ENCODE results near the gene DUSP28. TPM values are rescaled to one million over a fixed set of nuclear protein-coding genes. Genes with fewer than 3 reads are reported as not detected.

DUSP28 gene
- total RNA-seq, 1 donor from 2014 or later = 2.8 TPM

- peaks cover 13% of the 10 kb centered on the region for H3K27me3 Mint-ChIP-seq (ENCODE audit: unreplicated experiment)
- H3K9me3 Mint-ChIP-seq (ENCODE audit: unreplicated experiment) = peaks cover 30% of the 10 kb centered on the region
- H3K36me3 Mint-ChIP-seq (ENCODE audit: unreplicated experiment) = peaks cover 6% of the 10 kb centered on the region
- TF ChIP-seq CTCF (IDR thresholded peaks at IDR 0.05; ENCODE audit: partially characterized antibody, unreplicated experiment) = no peak
- peak overlapping the region; percentile 33 for H3K27ac Mint-ChIP-seq (ENCODE audit: unreplicated experiment)
- DNase-seq = peak; percentile 47
- peak overlapping the region; percentile 84 for H3K4me3 Mint-ChIP-seq (ENCODE audit: unreplicated experiment)
- H3K4me1 Mint-ChIP-seq (ENCODE audit: low read depth, unreplicated experiment) = peaks cover 26% of the 10 kb centered on the region
Measured at GRCh38 chr2:240586919-240587800, 27.0 kb downstream of the DUSP28 start.

DNA sequence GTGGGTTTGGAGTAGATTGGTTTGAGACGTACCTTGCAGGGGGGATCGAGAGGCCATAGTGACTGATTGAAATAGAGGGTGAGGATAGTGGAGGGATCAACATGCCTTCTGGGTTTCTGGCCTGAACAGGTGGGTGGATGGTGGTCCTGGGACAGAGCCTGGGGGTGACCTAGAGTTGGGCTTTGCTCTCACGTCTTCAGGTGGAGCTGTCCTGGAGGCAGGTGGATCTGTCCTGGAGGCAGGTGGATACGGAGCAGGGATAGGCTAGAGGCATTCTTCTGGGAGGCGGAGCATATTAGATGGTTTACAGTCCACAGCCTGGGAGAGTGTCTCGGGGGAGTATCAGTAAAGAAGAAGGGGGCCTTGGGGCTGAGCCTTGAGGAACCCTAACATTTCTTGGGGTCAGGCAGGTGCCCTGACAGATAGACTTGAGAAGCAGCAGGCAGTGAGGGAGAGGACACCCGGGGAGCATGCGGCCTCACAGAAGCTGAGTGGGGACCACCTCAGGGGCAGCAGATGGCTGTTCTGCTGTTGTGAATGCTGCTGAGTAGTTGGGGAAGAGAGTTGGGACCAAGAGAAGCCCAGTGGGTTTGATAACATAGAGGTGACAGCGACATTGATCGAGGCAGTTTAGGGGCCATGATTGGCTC, 28.0 kb downstream of the DUSP28 start:
- Mint-ChIP-seq H3K4me3 (ENCODE audit: unreplicated experiment) (peak overlapping the region; percentile 84), H3K36me3 (ENCODE audit: unreplicated experiment) (no peaks in the 10 kb centered on the region), H3K27ac (ENCODE audit: unreplicated experiment) (peak overlapping the region; percentile 44), H3K9me3 (ENCODE audit: unreplicated experiment) (peaks cover 29% of the 10 kb centered on the region), H3K27me3 (ENCODE audit: unreplicated experiment) (peaks cover 13% of the 10 kb centered on the region), H3K4me1 (ENCODE audit: low read depth, unreplicated experiment) (peaks cover 19% of the 10 kb centered on the region)
- DNase-seq = no peak
- TF ChIP-seq CTCF (IDR thresholded peaks at IDR 0.05; ENCODE audit: partially characterized antibody, unreplicated experiment) = no peak

DNA sequence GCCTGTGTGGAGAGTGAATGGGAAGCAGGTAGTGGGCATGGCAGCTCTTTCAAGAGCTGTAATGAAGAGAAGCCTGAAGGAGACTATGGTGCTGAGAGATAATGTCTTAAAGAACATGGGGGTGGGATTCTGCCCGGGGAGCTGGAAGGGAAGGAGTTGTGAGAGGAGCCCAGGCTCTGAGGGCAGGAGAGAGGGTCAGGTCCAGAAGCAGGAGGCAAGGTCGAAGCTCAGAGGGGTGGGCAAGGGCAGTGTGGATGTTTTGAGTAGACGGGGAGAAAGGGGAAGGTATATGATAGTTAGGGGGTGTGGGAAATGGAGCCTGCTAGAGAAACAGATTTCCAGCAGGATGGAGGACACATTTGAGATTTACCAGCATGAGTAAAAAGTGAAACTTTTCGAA, 28.5 kb downstream of the DUSP28 start:
- H3K9me3 Mint-ChIP-seq (ENCODE audit: unreplicated experiment) = peaks cover 26% of the 10 kb centered on the region
- peaks cover 13% of the 10 kb centered on the region for H3K27me3 Mint-ChIP-seq (ENCODE audit: unreplicated experiment)
- peaks cover 19% of the 10 kb centered on the region for H3K4me1 Mint-ChIP-seq (ENCODE audit: low read depth, unreplicated experiment)
- peak overlapping the region; percentile 44 for H3K27ac Mint-ChIP-seq (ENCODE audit: unreplicated experiment)
- H3K4me3 Mint-ChIP-seq (ENCODE audit: unreplicated experiment) = peak overlapping the region; percentile 84
- H3K36me3 Mint-ChIP-seq (ENCODE audit: unreplicated experiment) = no peaks in the 10 kb centered on the region
- no peak for TF ChIP-seq CTCF (IDR thresholded peaks at IDR 0.05; ENCODE audit: partially characterized antibody, unreplicated experiment)
- no peak for DNase-seq

DNA sequence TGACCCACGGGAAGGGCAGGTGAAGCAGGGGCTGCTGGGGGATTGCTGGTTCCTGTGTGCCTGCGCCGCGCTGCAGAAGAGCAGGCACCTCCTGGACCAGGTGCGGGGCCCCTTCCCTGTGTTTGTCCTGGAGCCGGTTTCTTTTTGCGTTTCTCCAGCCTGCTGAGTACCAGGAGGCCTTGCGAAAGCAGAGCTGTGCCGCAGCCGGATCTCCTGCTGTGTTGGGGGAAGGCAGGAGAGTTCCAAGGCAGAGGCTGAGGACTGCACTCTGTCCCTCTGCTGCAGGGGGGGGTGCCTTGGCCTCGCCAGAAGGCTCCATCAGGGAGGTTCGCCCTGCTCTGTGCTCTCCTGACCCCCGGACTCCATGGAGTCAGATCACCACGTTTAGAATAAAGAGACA, 29.2 kb downstream of the DUSP28 start:
- Mint-ChIP-seq H3K4me1 (ENCODE audit: low read depth, unreplicated experiment) (peaks cover 18% of the 10 kb centered on the region), H3K36me3 (ENCODE audit: unreplicated experiment) (no peaks in the 10 kb centered on the region), H3K27me3 (ENCODE audit: unreplicated experiment) (peaks cover 13% of the 10 kb centered on the region), H3K4me3 (ENCODE audit: unreplicated experiment) (no peak overlapping the region), H3K9me3 (ENCODE audit: unreplicated experiment) (peaks cover 25% of the 10 kb centered on the region), H3K27ac (ENCODE audit: unreplicated experiment) (no peak overlapping the region)
- no peak for TF ChIP-seq CTCF (IDR thresholded peaks at IDR 0.05; ENCODE audit: partially characterized antibody, unreplicated experiment)
- peak; percentile 8 for DNase-seq
